VCaP (cell line): ENCODE data around the gene CNDP1.

Experiments
- H3K27ac ChIP-seq: fragments of 450-650 bp; 2 replicates; pipeline ENCODE4 v1.5.1; 2017
- TF ChIP-seq, protein P1 (sequence below): fragments of 450-650 bp; conservative IDR thresholded peaks from 2 replicates; pipeline ENCODE4 v1.5.1; 2017; ENCODE audit warnings: mild to moderate bottlenecking, moderate library complexity

Gene CNDP1

DNA sequence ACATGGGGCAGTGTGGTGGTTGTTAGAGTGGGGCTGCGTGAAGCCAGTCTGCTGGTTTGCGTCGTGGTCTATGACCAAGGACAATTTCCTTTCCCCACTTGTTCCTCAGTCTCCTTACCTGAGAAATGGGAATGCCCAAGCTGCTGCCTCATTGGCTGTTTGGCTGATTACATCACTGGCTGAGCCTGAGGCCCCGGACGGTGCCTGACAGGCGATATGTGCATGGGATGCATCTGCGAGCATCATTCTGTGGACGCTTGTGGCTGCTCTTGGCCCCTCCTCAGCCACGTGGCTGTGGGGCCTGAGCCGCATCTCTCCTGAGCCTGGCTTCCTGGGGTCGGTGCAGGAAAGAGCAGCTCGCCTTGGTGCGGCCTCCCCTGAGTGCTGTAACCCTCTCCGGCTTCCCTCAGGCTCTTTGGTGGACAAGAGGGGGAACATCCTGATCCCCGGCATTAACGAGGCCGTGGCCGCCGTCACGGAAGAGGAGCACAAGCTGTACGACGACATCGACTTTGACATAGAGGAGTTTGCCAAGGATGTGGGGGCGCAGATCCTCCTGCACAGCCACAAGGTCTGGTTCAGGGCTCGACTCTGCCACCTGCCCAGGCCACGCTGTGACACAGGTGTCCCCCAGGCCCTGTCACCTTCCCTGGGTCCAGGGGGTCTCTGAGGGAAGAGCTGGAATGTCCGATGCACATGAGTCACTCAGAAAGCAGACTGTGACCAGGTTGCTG, 21.0 kb upstream of the CNDP1 start:
- no peak overlapping the region for H3K27ac ChIP-seq
- TF ChIP-seq, protein P1, sequence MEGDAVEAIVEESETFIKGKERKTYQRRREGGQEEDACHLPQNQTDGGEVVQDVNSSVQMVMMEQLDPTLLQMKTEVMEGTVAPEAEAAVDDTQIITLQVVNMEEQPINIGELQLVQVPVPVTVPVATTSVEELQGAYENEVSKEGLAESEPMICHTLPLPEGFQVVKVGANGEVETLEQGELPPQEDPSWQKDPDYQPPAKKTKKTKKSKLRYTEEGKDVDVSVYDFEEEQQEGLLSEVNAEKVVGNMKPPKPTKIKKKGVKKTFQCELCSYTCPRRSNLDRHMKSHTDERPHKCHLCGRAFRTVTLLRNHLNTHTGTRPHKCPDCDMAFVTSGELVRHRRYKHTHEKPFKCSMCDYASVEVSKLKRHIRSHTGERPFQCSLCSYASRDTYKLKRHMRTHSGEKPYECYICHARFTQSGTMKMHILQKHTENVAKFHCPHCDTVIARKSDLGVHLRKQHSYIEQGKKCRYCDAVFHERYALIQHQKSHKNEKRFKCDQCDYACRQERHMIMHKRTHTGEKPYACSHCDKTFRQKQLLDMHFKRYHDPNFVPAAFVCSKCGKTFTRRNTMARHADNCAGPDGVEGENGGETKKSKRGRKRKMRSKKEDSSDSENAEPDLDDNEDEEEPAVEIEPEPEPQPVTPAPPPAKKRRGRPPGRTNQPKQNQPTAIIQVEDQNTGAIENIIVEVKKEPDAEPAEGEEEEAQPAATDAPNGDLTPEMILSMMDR = no peak

GRCh38 chr18:74513883-74514205, 20.5 kb upstream of the CNDP1 start:
- H3K27ac ChIP-seq = no peak overlapping the region

GRCh38 chr18:74514860-74515495, 19.3 kb upstream of the CNDP1 start:
- H3K27ac ChIP-seq = no peak overlapping the region
- TF ChIP-seq, protein P1 = no peak

More at GRCh38 chr18:74513883-74514205, 20.5 kb upstream of the CNDP1 start:
- TF ChIP-seq, protein P1 = no peak

DNA sequence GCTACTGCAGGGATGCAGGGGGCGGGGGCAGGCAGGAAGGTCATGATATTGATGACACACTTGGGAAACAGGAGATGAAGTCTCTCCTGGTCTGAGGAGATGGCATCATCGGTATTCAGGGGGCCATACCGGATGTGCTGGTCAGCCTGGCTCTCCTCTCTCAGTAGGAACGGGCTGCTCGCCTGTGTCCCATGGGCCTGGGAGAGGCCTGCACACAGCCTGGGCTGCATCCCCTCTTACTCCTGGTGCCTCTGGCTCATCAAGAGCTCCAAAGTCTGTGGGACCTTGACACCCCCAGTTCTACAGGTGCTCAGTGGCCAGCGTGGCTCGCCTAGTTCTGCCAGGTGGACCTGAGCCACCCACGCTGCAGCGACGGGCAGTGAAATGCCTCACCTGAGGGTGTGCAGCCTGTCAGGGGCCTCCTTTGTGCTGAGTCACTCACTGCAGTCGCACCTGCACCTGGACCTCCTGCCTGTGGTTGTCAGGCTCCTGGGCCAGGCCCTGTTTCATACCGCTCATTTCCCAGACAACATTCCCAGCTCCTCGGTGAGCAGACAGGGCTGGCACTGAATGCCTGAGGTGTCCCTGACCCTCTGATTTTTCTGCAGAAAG, 18.6 kb upstream of the CNDP1 start:
- no peak overlapping the region for H3K27ac ChIP-seq
- TF ChIP-seq, protein P1 = no peak

DNA sequence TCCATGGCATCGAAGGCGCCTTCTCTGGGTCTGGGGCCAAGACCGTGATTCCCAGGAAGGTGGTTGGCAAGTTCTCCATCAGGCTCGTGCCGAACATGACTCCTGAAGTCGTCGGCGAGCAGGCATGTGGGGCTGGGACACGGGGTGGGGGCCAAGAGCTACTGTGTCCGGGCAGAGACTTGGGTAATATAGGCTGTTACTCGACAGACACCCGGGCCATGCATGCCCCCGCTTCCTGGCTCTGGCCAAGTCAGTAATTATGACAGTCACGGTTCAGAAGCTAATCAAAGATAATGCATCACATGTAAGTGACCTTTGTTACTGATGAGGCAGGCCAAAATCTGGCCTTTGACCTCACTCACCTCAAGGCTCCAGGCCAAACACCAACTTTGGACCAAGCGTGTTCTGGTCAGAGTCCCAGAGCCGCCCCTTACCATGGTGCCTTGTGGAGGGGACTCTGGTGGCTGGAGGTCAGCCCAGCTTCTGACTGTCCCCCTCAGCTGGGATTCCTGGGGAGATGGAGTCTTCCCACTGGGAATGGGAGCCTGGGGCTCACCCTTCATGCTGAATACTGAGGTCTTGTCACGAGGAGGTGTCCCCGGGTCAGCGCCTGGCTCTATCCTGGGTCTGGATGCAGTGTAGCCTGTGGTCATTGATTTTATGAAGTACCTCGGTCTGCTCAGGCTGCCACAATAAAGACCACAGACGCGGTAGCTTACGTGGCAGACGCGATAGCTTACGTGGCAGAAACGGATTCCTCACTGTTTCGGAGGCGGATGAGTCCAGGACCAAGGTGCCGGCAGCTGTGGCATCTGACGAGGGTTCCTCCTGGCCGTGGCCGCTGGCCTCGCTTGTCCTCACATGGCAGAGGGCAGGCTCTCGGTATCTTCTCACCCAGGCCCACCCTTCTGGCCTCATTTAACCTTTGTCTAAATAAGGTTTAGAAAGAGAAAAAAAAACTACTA, 17.7 kb upstream of the CNDP1 start:
- H3K27ac ChIP-seq = no peak overlapping the region
- TF ChIP-seq, protein P1 = no peak

DNA sequence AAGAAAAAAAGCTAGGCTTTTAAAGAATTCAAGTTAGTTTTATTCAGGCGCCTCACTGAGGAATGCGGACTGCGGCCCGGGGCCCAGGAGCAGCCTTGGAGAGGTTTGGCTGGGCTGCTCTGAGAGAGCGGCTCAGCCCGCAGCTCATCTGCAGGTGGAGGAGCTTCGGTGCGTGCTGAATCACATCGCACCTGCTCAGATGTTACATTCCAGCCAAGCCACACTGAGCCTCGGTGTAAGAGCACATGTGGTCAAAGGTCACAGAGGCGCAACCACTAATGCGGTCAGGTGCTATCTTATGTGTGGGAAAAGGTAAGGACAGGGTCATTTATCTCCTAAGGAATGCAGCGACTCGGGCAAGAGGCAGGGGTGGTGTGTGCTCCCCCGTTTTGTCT, 17.1 kb upstream of the CNDP1 start:
- TF ChIP-seq, protein P1 = no peak
- no peak overlapping the region for H3K27ac ChIP-seq
